OCI-M2 (cell line): ENCODE results near the gene MIGA2.

ENCODE experiments used
- DNase-seq: peaks from one replicate; lab custom pipeline; 2025; ENCODE audit not compliant: unreplicated experiment; lab: John Stamatoyannopoulos, UW

MIGA2 gene

DNA sequence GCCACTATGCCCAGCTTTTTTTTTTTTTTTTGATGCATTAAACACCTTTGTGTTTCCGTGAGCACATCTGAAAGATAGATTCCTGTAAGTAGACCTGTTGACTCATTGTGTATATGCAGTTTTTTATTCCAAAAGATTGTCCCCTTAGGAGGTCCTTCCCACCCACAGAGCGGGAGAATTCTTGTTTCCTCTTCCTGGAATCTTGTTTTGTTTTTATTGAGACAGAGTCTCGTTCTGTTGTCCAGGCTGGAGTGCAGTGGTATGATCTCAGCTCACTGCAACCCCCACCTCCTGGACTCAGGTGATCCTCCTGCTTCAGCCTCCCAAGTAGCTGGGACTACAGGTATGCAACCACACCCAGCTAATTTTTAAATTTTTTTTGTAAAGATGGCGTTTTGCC lies 82.4 kb downstream of the MIGA2 start:
- DNase-seq: no peak

DNA sequence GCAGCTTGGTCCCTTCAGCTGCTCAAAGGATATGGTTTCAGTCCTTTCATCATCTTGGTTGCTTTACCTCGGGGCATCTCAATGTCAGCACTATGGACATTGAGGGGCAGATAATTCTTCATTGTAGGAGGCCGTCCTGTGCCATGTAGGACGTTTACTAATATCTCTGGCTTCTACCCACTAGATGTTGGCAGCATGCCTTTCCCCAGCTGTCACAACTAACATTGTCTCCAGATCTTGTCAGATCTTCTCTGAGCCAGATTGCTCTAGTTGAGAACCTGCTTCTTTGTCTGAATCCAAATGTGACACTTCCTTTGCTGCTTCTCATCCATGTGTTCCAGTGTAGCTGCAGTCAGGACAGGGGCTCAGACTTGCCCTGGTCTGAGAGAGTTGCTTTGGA lies 85.1 kb downstream of the MIGA2 start:
- no peak for DNase-seq
